Measurements from ENCODE around the gene NDUFS2. TPM values are rescaled to one million over a fixed set of nuclear protein-coding genes. Genes with fewer than 3 reads are reported as not detected.

The NDUFS2 gene
- total and polyA plus RNA-seq, 2 of the 8 experiments (the other 6 are each of a cell fraction or from before 2014, with no cell fraction given) = 95.1 to 113 TPM

DNA sequence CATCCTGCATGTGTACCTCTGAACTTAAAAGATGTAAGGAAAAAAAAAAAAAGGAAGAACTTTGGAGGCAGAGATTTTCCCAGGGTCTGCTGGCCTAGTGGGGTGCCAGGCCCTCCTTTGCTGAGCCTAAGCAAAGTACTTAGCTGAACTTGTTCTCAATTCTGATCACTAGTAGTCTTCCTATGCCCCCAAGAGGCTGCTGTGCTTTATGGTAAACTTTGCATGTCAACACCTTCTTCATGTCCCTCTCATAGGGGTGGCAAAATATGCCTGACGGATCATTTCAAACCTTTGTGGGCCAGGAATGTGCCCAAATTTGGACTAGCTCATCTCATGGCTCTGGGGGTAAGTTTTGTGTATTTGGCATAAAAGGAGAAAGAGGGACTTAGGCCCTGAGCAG, 44.3 kb upstream of the NDUFS2 start:
- Histone ChIP-seq H2AK5ac (ENCODE audit: low read depth, low read length) (no peak overlapping the region), H3K4me3 (ENCODE audit: extremely low read depth in 1 of 4, insufficient read depth in 2 of 4, low read depth in 3 of 4, low read length in 4 of 4) (no peak overlapping the region), H3K9me3 (ENCODE audit: insufficient read depth in 2 of 2, low read depth in 1 of 2, low read length in 1 of 2) (no peaks in the 10 kb centered on the region), H3K4me2 (ENCODE audit: insufficient read depth in 1 of 2, low read depth in 2 of 2, low read length in 2 of 2) (no peak overlapping the region), H2BK20ac (ENCODE audit: low read length) (no peak overlapping the region), H2BK120ac (replicated peaks; ENCODE audit: low read depth, low read length) (no peak overlapping the region), H3K23ac (ENCODE audit: insufficient read length) (no peak overlapping the region), H3K9ac (replicated peaks in 1 of 4; ENCODE audit: extremely low read depth in 1 of 4, low read depth in 3 of 4, low read length in 3 of 4) (no peak overlapping the region), H3K4me1 (replicated peaks in 1 of 4; ENCODE audit: control insufficient read depth in 3 of 4, insufficient read depth in 4 of 4, low read length in 3 of 4) (peaks cover 0 to 15% (median 4%) of the 10 kb centered on the region in 4 experiments; a peak in 4 of 7 replicates), H3K18ac (ENCODE audit: extremely low read depth, low read length) (no peak overlapping the region), H3K27ac (ENCODE audit: low read depth, low read length) (no peak overlapping the region), H4K8ac (ENCODE audit: extremely low read depth, insufficient read depth, low read length) (no peak overlapping the region), H3K4ac (replicated peaks; ENCODE audit: insufficient read length, low read depth, low read length) (no peak overlapping the region), H3K27me3 (replicated peaks in 1 of 4; ENCODE audit: control insufficient read depth in 3 of 4, extremely low read depth in 1 of 4, insufficient read depth in 3 of 4, low read length in 3 of 4) (no peaks in the 10 kb centered on the region), H4K91ac (replicated peaks; ENCODE audit: insufficient read length, low read length) (no peak overlapping the region), H2BK12ac (ENCODE audit: low read depth, low read length) (no peak overlapping the region), H2BK5ac (ENCODE audit: low read depth, low read length) (no peak overlapping the region), H3K79me1 (ENCODE audit: low read depth, low read length) (no peaks in the 10 kb centered on the region; the same call in 1 of the 2 replicates), H2AFZ (ENCODE audit: low read length) (no peak overlapping the region), H3K36me3 (ENCODE audit: control insufficient read depth in 2 of 4, insufficient read depth in 4 of 4, low read length in 3 of 4) (peaks cover 2 to 12% (median 6%) of the 10 kb centered on the region in 4 experiments; a peak in 5 of 8 replicates), H3K56ac (replicated peaks; ENCODE audit: insufficient read length, low read depth, low read length) (no peak overlapping the region), H2BK15ac (ENCODE audit: low read length) (no peak overlapping the region), H3K79me2 (ENCODE audit: control insufficient read depth in 1 of 2, insufficient read depth in 2 of 2, low read length in 2 of 2) (no peaks in the 10 kb centered on the region; a peak in 1 of 4 replicates), H4K20me1 (replicated peaks in 1 of 2; ENCODE audit: control insufficient read depth in 1 of 2, insufficient read depth in 2 of 2, low read length in 2 of 2) (no peaks in the 10 kb centered on the region), H4K5ac (ENCODE audit: insufficient read length, low read depth, low read length) (no peak overlapping the region), H3K23me2 (ENCODE audit: low read depth, low read length) (peaks cover 12% of the 10 kb centered on the region), H3K14ac (ENCODE audit: insufficient read length) (no peak overlapping the region)
- FAIRE-seq (no peak), DNase-seq (ENCODE audit: low read depth in 1 of 2, low spot score in 2 of 2) (no peak)
- CTCF ChIA-PET (ENCODE audit: partially characterized antibody) = interaction anchor here (0.9 to 6.8 kb wide), 5 partner anchors 6 to 60 kb away, joined by 3 to 32 read pairs (median 5); partner anchors contain the start of gene PPOX
- POLR2A ChIA-PET (ENCODE audit: partially characterized antibody) = interaction anchor here (1.1 to 13.6 kb wide), 6 partner anchors 10 to 113 kb away, joined by 3 to 130 read pairs (median 6); partner anchors contain the start of genes ADAMTS4, DEDD, PPOX and USF1
- WGBS, 2 experiments (ENCODE audit: extremely low coverage in 1 of 2, insufficient coverage in 1 of 2, insufficient read length in 1 of 2, insufficient replicate concordance in 2 of 2, low coverage in 1 of 2, low lambda C conversion rate in 2 of 2, missing lambda C conversion rate in 1 of 2) = 83% methylated on average over 1 of the region's 1 CpG; no CpG with 5 or more reads in 1 of the 2 experiments
- TF ChIP-seq RXRA (IDR thresholded peaks at IDR 0.05; ENCODE audit: insufficient read depth, low read depth, low read length) = no peak
- TF ChIP-seq FOSL1 (IDR thresholded peaks at IDR 0.05; ENCODE audit: insufficient read depth, low read depth, low read length) = no peak
- no peak for TF ChIP-seq GTF2F1 (IDR thresholded peaks at IDR 0.05; ENCODE audit: borderline replicate concordance, low read depth, low read length)

All from H1 (cell line).